WTC11 (cell line): ENCODE measurements around the gene SLC22A31. TPM values are rescaled to one million over a fixed set of nuclear protein-coding genes. Genes with fewer than 3 reads are reported as not detected.
A peak's percentile ranks its signal among the peaks of the same experiment; 100 is the strongest.

Experiments
- ATAC-seq: fragments of 200-7000 bp; cut with Tn5 transposase; 2 replicates; pipeline ENCODE4 v1.10.0; 2021; ENCODE audit warnings: mild to moderate bottlenecking, moderate library complexity
- CTCF ChIA-PET: fragments of 300-600 bp; sonication (Branson Sonifier 250); formaldehyde crosslinking; loops from one replicate; lab custom pipeline; 2021; ENCODE audit warnings: antibody characterized with exemption; lab: Charles Lee
- POLR2A ChIA-PET: fragments of 350-600 bp; sonication (Branson Sonifier 250); formaldehyde crosslinking; loops from one replicate; lab custom pipeline; 2021; ENCODE audit warnings: antibody characterized with exemption; lab: Charles Lee
- DNase-seq: peaks from one replicate; pipeline ENCODE4 v3.0.0; 2021; ENCODE audit warnings: low spot score
- H3K27ac Mint-ChIP-seq: 2 replicates; pipeline ENCODE4 v1.8.0; 2021; ENCODE audit warnings: mixed read lengths
- H3K27me3 Mint-ChIP-seq: 2 replicates; pipeline ENCODE4 v1.8.0; 2021; ENCODE audit warnings: low read depth, mild to moderate bottlenecking, moderate library complexity, mixed read lengths
- H3K36me3 Mint-ChIP-seq: 2 replicates; pipeline ENCODE4 v1.8.0; 2021; ENCODE audit warnings: mixed read lengths
- H3K4me1 Mint-ChIP-seq: 2 replicates; pipeline ENCODE4 v1.8.0; 2022; ENCODE audit warnings: mixed read lengths
- H3K4me3 Mint-ChIP-seq: 2 replicates; pipeline ENCODE4 v1.8.0; 2021; ENCODE audit warnings: mild to moderate bottlenecking, moderate library complexity, mixed read lengths
- H3K9me3 Mint-ChIP-seq: 2 replicates; pipeline ENCODE4 v1.8.0; 2021; ENCODE audit warnings: mixed read lengths
- ATF1 ChIP-seq: sonication (generic); formaldehyde crosslinking; IDR thresholded peaks from 2 replicates; pipeline ENCODE4 v1.8.1; 2023; ENCODE audit warnings: mild to moderate bottlenecking, moderate library complexity, missing genetic modification reagents
- CTCF ChIP-seq: fragments of 200-600 bp; IDR thresholded peaks from 2 replicates; pipeline ENCODE4 v1.8.0; 2022; ENCODE audit warnings: antibody characterized with exemption
- E2F4 ChIP-seq: sonication (generic); formaldehyde crosslinking; IDR thresholded peaks from 2 replicates; pipeline ENCODE4 v1.8.1; 2022; ENCODE audit warnings: low read depth, mild to moderate bottlenecking, moderate library complexity, missing genetic modification reagents, borderline replicate concordance
- FOXK1 ChIP-seq: sonication (generic); formaldehyde crosslinking; IDR thresholded peaks from 2 replicates; pipeline ENCODE4 v1.8.0; 2022; ENCODE audit warnings: mild to moderate bottlenecking, moderate library complexity, missing genetic modification reagents
- GABPB1 ChIP-seq: sonication (generic); formaldehyde crosslinking; IDR thresholded peaks from 2 replicates; pipeline ENCODE4 v1.8.1; 2023; ENCODE audit warnings: mild to moderate bottlenecking, missing genetic modification reagents
- GRHL2 ChIP-seq: fragments of 250-450 bp; sonication (Bioruptor Pico); IDR thresholded peaks from 2 replicates; pipeline ENCODE4 v1.8.0; 2022; ENCODE audit warnings: mild to moderate bottlenecking, moderate library complexity; ENCODE audit not compliant: insufficient replicate concordance, severe bottlenecking
- JAZF1 ChIP-seq: fragments of 250-450 bp; sonication (Bioruptor Pico); IDR thresholded peaks from 2 replicates; pipeline ENCODE4 v1.9.0; 2021; ENCODE audit warnings: moderate library complexity, mild to moderate bottlenecking, inconsistent platforms
- JUN ChIP-seq: sonication (generic); formaldehyde crosslinking; IDR thresholded peaks from 2 replicates; pipeline ENCODE4 v1.8.0; 2023; ENCODE audit warnings: mild to moderate bottlenecking, missing genetic modification reagents
- MAX ChIP-seq: sonication (generic); formaldehyde crosslinking; IDR thresholded peaks from 2 replicates; pipeline ENCODE4 v1.8.0; 2022; ENCODE audit warnings: mild to moderate bottlenecking, missing genetic modification reagents
- MLX ChIP-seq: sonication (generic); formaldehyde crosslinking; IDR thresholded peaks from 2 replicates; pipeline ENCODE4 v1.8.1; 2023; ENCODE audit warnings: mild to moderate bottlenecking, missing genetic modification reagents, moderate library complexity
- MXD4 ChIP-seq: fragments of 250-450 bp; sonication (Bioruptor Pico); IDR thresholded peaks from 2 replicates; pipeline ENCODE4 v1.8.0; 2021; ENCODE audit warnings: mild to moderate bottlenecking, moderate library complexity, borderline replicate concordance
- MYBL2 ChIP-seq: sonication (generic); formaldehyde crosslinking; IDR thresholded peaks from 2 replicates; pipeline ENCODE4 v1.8.1; 2023; ENCODE audit warnings: mild to moderate bottlenecking, moderate library complexity, missing genetic modification reagents
- NR3C1 ChIP-seq: sonication (generic); formaldehyde crosslinking; conservative IDR thresholded peaks from 2 replicates; pipeline ENCODE4 v1.8.1; 2023; ENCODE audit warnings: low read depth, mild to moderate bottlenecking, missing genetic modification reagents
- SP1 ChIP-seq: sonication (generic); formaldehyde crosslinking; conservative IDR thresholded peaks from 2 replicates; pipeline ENCODE4 v1.8.1; 2022; ENCODE audit warnings: missing genetic modification reagents
- STAT6 ChIP-seq: sonication (generic); formaldehyde crosslinking; conservative IDR thresholded peaks from 2 replicates; pipeline ENCODE4 v1.8.1; 2023; ENCODE audit warnings: mild to moderate bottlenecking, low read depth, missing genetic modification reagents, moderate library complexity
- USF1 ChIP-seq: sonication (generic); formaldehyde crosslinking; IDR thresholded peaks from 2 replicates; pipeline ENCODE4 v1.8.0; 2022; ENCODE audit warnings: mild to moderate bottlenecking, missing genetic modification reagents
- USF2 ChIP-seq: sonication (generic); formaldehyde crosslinking; IDR thresholded peaks from 2 replicates; pipeline ENCODE4 v1.8.1; 2023; ENCODE audit warnings: mild to moderate bottlenecking, missing genetic modification reagents, moderate library complexity
- ZBTB21 ChIP-seq: sonication (generic); formaldehyde crosslinking; IDR thresholded peaks from 2 replicates; pipeline ENCODE4 v1.8.1; 2023; ENCODE audit warnings: mild to moderate bottlenecking, missing genetic modification reagents, borderline replicate concordance
- ZNF219 ChIP-seq: sonication (generic); formaldehyde crosslinking; IDR thresholded peaks from 2 replicates; pipeline ENCODE4 v1.8.0; 2023; ENCODE audit warnings: missing genetic modification reagents, mild to moderate bottlenecking, borderline replicate concordance
- ZSCAN18 ChIP-seq: fragments of 250-450 bp; sonication (Bioruptor Pico); IDR thresholded peaks from 2 replicates; pipeline ENCODE4 v2.1.2; 2022; ENCODE audit warnings: mild to moderate bottlenecking, moderate library complexity
- total RNA-seq: library from RNA; stranded (reverse); gene quantifications from 3 replicates; pipeline ENCODE4 v1.2.3, GENCODE V29; 2021

Gene SLC22A31
- total RNA-seq, 1 experiment from 2014 or later: 12.1 TPM

- TF ChIP-seq STAT6: no peak
- no peak for TF ChIP-seq ZNF219 (CRISPR knock-in tag)
- TF ChIP-seq, all 79 proteins: peak for 0
Observed at GRCh38 chr16:89217138-89217387, 16.7 kb upstream of the SLC22A31 start (continued).

- Mint-ChIP-seq H3K36me3 (peaks cover 5% of the 10 kb centered on the region), H3K4me1 (peaks cover 11% of the 10 kb centered on the region), H3K9me3 (no peaks in the 10 kb centered on the region), H3K27me3 (no peaks in the 10 kb centered on the region), H3K4me3 (peak overlapping the region; percentile 87), H3K27ac (peak overlapping the region; percentile 91)
- TF ChIP-seq USF1 (CRISPR knock-in tag): peak; percentile 86
- TF ChIP-seq GABPB1 (CRISPR knock-in tag): peak; percentile 52; the same call in 1 of the 2 replicates
- 0 out of 2 replicates have a peak, but pooled peaks have one; percentile 18 for TF ChIP-seq SP1
- no peak for TF ChIP-seq NR3C1
- TF ChIP-seq FOXK1 (CRISPR knock-in tag): peak; percentile 93
- TF ChIP-seq MAX (CRISPR knock-in tag): no peak
- peak; percentile 89 for TF ChIP-seq USF2 (CRISPR knock-in tag)
- POLR2A ChIA-PET: interaction anchor here (1.0 to 1.2 kb wide), 2 partner anchors 16 to 472 kb away, joined by 3 to 4 read pairs; partner anchors contain the start of gene SLC22A31
- CTCF ChIA-PET: interaction anchor here (0.7 to 2.5 kb wide), 12 partner anchors 11 to 479 kb away, joined by 3 to 13 read pairs (median 4); partner anchors contain the start of gene CDH15
- peak; percentile 71 for ATAC-seq
- peak; percentile 75 for DNase-seq
Observed at GRCh38 chr16:89216315-89217137, 16.2 kb upstream of the SLC22A31 start.

GRCh38 chr16:89210904-89211515, 10.7 kb upstream of the SLC22A31 start:
- H3K36me3 Mint-ChIP-seq: no peaks in the 10 kb centered on the region
- DNase-seq (no peak), ATAC-seq (no peak)
- CTCF ChIA-PET: interaction anchor here (0.7 to 1.3 kb wide), 3 partner anchors 18 to 473 kb away, joined by 3 read pairs; no protein-coding TSS in a partner anchor
- H3K27me3 Mint-ChIP-seq: peaks cover 9% of the 10 kb centered on the region
- POLR2A ChIA-PET: no interaction called here
- H3K4me3 Mint-ChIP-seq: no peak overlapping the region
- no peaks in the 10 kb centered on the region for H3K9me3 Mint-ChIP-seq
- H3K4me1 Mint-ChIP-seq: no peaks in the 10 kb centered on the region
- H3K27ac Mint-ChIP-seq: no peak overlapping the region
- no peak for TF ChIP-seq CTCF
- TF ChIP-seq MLX (CRISPR knock-in tag): no peak
- TF ChIP-seq MYBL2 (CRISPR knock-in tag): no peak
- no peak for TF ChIP-seq E2F4 (CRISPR knock-in tag)
- TF ChIP-seq GRHL2: no peak
- TF ChIP-seq ATF1 (CRISPR knock-in tag): no peak
- TF ChIP-seq MXD4 (CRISPR knock-in tag): no peak
- TF ChIP-seq JUN (CRISPR knock-in tag): no peak
- TF ChIP-seq ZSCAN18 (CRISPR knock-in tag): no peak
- TF ChIP-seq ZBTB21 (CRISPR knock-in tag): no peak
- TF ChIP-seq JAZF1: no peak
